ENCODE measurements around the gene TRIM13.
"Not testable (repeated sequence)": the region's sequence is repeated elsewhere in the genome, so short reads cannot be mapped to it uniquely, and the experiment has no call there.

DNA sequence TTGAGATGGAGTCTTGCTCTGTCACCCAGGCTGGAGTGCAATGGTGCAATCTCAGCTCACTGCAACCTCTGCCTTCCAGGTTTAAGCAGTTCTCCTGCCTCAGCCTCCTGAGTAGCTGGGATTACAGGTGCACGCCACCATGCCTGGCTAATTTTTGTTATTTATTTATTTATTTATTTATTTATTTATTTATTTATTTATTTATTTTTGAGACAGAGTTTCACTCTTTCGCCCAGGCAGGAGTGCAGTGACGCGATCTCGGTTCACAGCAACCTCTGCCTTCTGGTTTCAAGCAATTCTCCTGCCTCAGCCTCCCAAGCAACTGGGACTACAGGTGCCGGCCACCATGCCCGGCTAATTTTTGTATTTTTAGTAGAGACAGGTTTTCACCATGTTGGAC, 65.5 kb downstream of the TRIM13 start:
- TF ChIP-seq, protein P1, sequence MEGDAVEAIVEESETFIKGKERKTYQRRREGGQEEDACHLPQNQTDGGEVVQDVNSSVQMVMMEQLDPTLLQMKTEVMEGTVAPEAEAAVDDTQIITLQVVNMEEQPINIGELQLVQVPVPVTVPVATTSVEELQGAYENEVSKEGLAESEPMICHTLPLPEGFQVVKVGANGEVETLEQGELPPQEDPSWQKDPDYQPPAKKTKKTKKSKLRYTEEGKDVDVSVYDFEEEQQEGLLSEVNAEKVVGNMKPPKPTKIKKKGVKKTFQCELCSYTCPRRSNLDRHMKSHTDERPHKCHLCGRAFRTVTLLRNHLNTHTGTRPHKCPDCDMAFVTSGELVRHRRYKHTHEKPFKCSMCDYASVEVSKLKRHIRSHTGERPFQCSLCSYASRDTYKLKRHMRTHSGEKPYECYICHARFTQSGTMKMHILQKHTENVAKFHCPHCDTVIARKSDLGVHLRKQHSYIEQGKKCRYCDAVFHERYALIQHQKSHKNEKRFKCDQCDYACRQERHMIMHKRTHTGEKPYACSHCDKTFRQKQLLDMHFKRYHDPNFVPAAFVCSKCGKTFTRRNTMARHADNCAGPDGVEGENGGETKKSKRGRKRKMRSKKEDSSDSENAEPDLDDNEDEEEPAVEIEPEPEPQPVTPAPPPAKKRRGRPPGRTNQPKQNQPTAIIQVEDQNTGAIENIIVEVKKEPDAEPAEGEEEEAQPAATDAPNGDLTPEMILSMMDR (IDR thresholded peaks at IDR 0.05) = not testable (repeated sequence)
- not testable (repeated sequence) for TF ChIP-seq EZH2 (IDR thresholded peaks at IDR 0.05)
